H9 (cell line): ENCODE results near the gene ALPI. TPM values are rescaled to one million over a fixed set of nuclear protein-coding genes. Genes with fewer than 3 reads are reported as not detected.

Experiments used
- DNase-seq: peaks from one replicate; pipeline ENCODE4 v3.0.0-alpha.2; 2017
- H2AFZ ChIP-seq: one replicate; pipeline ENCODE4 v1.6.1; 2013; ENCODE audit warnings: mild to moderate bottlenecking, low read length, control low read depth, moderate library complexity
- H2AK5ac ChIP-seq: 2 replicates; pipeline ENCODE4 v1.6.1; 2013; ENCODE audit warnings: low read length, control low read depth, mixed read lengths; ENCODE audit not compliant: insufficient read length
- H2BK120ac ChIP-seq: one replicate; pipeline ENCODE4 v1.6.1; 2013; ENCODE audit warnings: low read depth, mild to moderate bottlenecking, low read length, control low read depth, inconsistent platforms; ENCODE audit not compliant: poor library complexity, severe bottlenecking
- H2BK12ac ChIP-seq: 2 replicates; pipeline ENCODE4 v1.6.1; 2013; ENCODE audit warnings: low read length, control low read depth, mixed read lengths, low read depth; ENCODE audit not compliant: insufficient read length
- H2BK15ac ChIP-seq: 2 replicates; pipeline ENCODE4 v1.6.1; 2013; ENCODE audit warnings: low read depth, low read length, control low read depth
- H2BK20ac ChIP-seq: one replicate; pipeline ENCODE4 v1.6.1; 2013; ENCODE audit warnings: low read depth, mild to moderate bottlenecking, low read length, control low read depth, inconsistent platforms; ENCODE audit not compliant: poor library complexity, severe bottlenecking
- H2BK5ac ChIP-seq: 2 replicates; pipeline ENCODE4 v1.6.1; 2013; ENCODE audit warnings: low read length, control low read depth, mixed read lengths; ENCODE audit not compliant: insufficient read length
- H3K14ac ChIP-seq: 2 replicates; pipeline ENCODE4 v1.6.1; 2013; ENCODE audit warnings: low read length, control low read depth; ENCODE audit not compliant: insufficient read depth
- H3K18ac ChIP-seq: 2 replicates; pipeline ENCODE4 v1.6.1; 2013; ENCODE audit warnings: low read depth, mild to moderate bottlenecking, mixed read lengths, low read length, control low read depth; ENCODE audit not compliant: insufficient read length
- H3K23ac ChIP-seq: 2 replicates; pipeline ENCODE4 v1.6.1; 2013; ENCODE audit warnings: low read length, control low read depth, mixed read lengths, low read depth; ENCODE audit not compliant: insufficient read length
- H3K23me2 ChIP-seq: 2 replicates; pipeline ENCODE4 v1.6.1; 2013; ENCODE audit warnings: low read depth, mild to moderate bottlenecking, mixed read lengths, low read length, control low read depth; ENCODE audit not compliant: insufficient read length, poor library complexity, severe bottlenecking
- H3K27ac ChIP-seq: 2 replicates; pipeline ENCODE4 v1.5.1; 2013; ENCODE audit warnings: low read length, control low read depth, mixed read lengths, low read depth; ENCODE audit not compliant: insufficient read length
- H3K27me3 ChIP-seq: 2 replicates; pipeline ENCODE4 v1.6.1; 2013; ENCODE audit warnings: low read length, control low read depth, inconsistent platforms; ENCODE audit not compliant: insufficient read depth
- H3K4ac ChIP-seq: 2 replicates; pipeline ENCODE4 v1.6.1; 2013; ENCODE audit warnings: low read depth, mild to moderate bottlenecking, control low read depth, inconsistent platforms, low read length, moderate library complexity
- H3K4me1 ChIP-seq: 2 replicates; pipeline ENCODE4 v1.6.1; 2013; ENCODE audit warnings: low read length, control low read depth, inconsistent platforms; ENCODE audit not compliant: insufficient read depth
- H3K4me2 ChIP-seq: 2 replicates; pipeline ENCODE4 v1.6.1; 2013; ENCODE audit warnings: low read length, control low read depth, mixed read lengths; ENCODE audit not compliant: insufficient read length, insufficient read depth
- H3K56ac ChIP-seq: 2 replicates; pipeline ENCODE4 v1.6.1; 2013; ENCODE audit warnings: low read depth, mild to moderate bottlenecking, mixed read lengths, low read length, control low read depth; ENCODE audit not compliant: insufficient read length
- H3K79me1 ChIP-seq: 2 replicates; pipeline ENCODE4 v1.6.1; 2013; ENCODE audit warnings: low read depth, mild to moderate bottlenecking, moderate library complexity, low read length, control low read depth, inconsistent platforms; ENCODE audit not compliant: insufficient read depth, poor library complexity, severe bottlenecking
- H3K79me2 ChIP-seq: 2 replicates; pipeline ENCODE4 v1.6.1; 2013; ENCODE audit warnings: low read length, control low read depth, inconsistent platforms; ENCODE audit not compliant: insufficient read depth
- H3K9ac ChIP-seq: 2 replicates; pipeline ENCODE4 v1.6.1; 2013; ENCODE audit warnings: low read length, control low read depth, mixed read lengths; ENCODE audit not compliant: insufficient read length; ENCODE audit errors: extremely low read depth
- H3K9me3 ChIP-seq: one replicate; pipeline ENCODE4 v1.6.1; 2013; ENCODE audit warnings: low read depth, low read length, inconsistent platforms; ENCODE audit not compliant: control insufficient read depth
- H3T11ph ChIP-seq: one replicate; pipeline ENCODE4 v1.6.1; 2013; ENCODE audit warnings: mild to moderate bottlenecking, low read length, control low read depth, inconsistent platforms
- H4K20me1 ChIP-seq: one replicate; pipeline ENCODE4 v1.6.1; 2013; ENCODE audit not compliant: control insufficient read depth, insufficient read length, insufficient read depth
- H4K5ac ChIP-seq: 2 replicates; pipeline ENCODE4 v1.6.1; 2013; ENCODE audit warnings: low read depth, mild to moderate bottlenecking, mixed read lengths, low read length, control low read depth; ENCODE audit not compliant: insufficient read length
- H4K8ac ChIP-seq: replicated peaks from 2 replicates; pipeline ENCODE4 v1.6.1; 2013; ENCODE audit warnings: low read length, control low read depth, mixed read lengths, low read depth; ENCODE audit not compliant: insufficient read length
- H4K91ac ChIP-seq: 2 replicates; pipeline ENCODE4 v1.6.1; 2013; ENCODE audit warnings: low read depth, mild to moderate bottlenecking, moderate library complexity, mixed read lengths, low read length, control low read depth; ENCODE audit not compliant: insufficient read length
- H3K27ac Mint-ChIP-seq, 3 experiments: 2 replicates in 2 of 3; 3 replicates in 1 of 3; pipeline ENCODE4 v1.8.0; 2020 to 2021; ENCODE audit warnings: mixed read lengths in 3 of 3, mild to moderate bottlenecking in 1 of 3, moderate library complexity in 1 of 3
- H3K27me3 Mint-ChIP-seq: 2 replicates; pipeline ENCODE4 v1.8.0; 2021; ENCODE audit warnings: low read depth, mild to moderate bottlenecking, moderate library complexity, mixed read lengths
- H3K36me3 Mint-ChIP-seq, 3 experiments: 2 replicates in 2 of 3; 3 replicates in 1 of 3; pipeline ENCODE4 v1.8.0; 2020 to 2021; ENCODE audit warnings: low read depth in 3 of 3, mixed read lengths in 3 of 3; ENCODE audit not compliant: insufficient read depth in 1 of 3
- H3K4me1 Mint-ChIP-seq, 2 experiments: 2 replicates each; pipeline ENCODE4 v1.8.0; 2020; ENCODE audit warnings: mixed read lengths in 2 of 2
- H3K4me3 Mint-ChIP-seq, 2 experiments: 2 replicates in 1 of 2; 3 replicates in 1 of 2; pipeline ENCODE4 v1.8.0; 2020 to 2021; ENCODE audit warnings: mild to moderate bottlenecking in 2 of 2, mixed read lengths in 2 of 2, moderate library complexity in 1 of 2
- H3K9me3 Mint-ChIP-seq, 2 experiments: 2 replicates in 1 of 2; 3 replicates in 1 of 2; pipeline ENCODE4 v1.8.0; 2020; ENCODE audit warnings: mild to moderate bottlenecking in 2 of 2, mixed read lengths in 2 of 2, moderate library complexity in 1 of 2
- CTCF ChIP-seq: fragments of 200-600 bp; sonication (generic); conservative IDR thresholded peaks from 3 replicates; pipeline ENCODE4 v1.8.0; 2021; ENCODE audit warnings: antibody characterized with exemption, mild to moderate bottlenecking
- WGBS: extraction: QIAGEN DNeasy Blood & Tissue Kit; methylation state at CpG from one replicate; pipeline ENCODE4 v1.1.7; 2013; ENCODE audit warnings: missing lambda C conversion rate, low lambda C conversion rate, mixed read lengths; ENCODE audit not compliant: insufficient read length; ENCODE audit errors: extremely low coverage; 5-methylcytosine and 5-hydroxymethylcytosine counted together
- total RNA-seq: library from RNA; stranded (reverse); gene quantifications from 2 replicates; pipeline ENCODE4 v1.2.1, GENCODE V29; 2021

Gene ALPI
- total RNA-seq, 1 experiment from 2014 or later = not detected

GRCh38 chr2:232419245-232420072 lies 36.5 kb upstream of the ALPI start:
- H4K8ac ChIP-seq = no peak overlapping the region
- H3K9me3 Mint-ChIP-seq = peaks cover 14% of the 10 kb centered on the region in 2 experiments
- H3K4me2 ChIP-seq = peak overlapping the region; percentile 81
- H2BK15ac ChIP-seq = no peak overlapping the region
- H3K27me3 ChIP-seq = peaks cover 28% of the 10 kb centered on the region; the same call in 1 of the 2 replicates
- no peaks in the 10 kb centered on the region for H3K79me1 ChIP-seq
- H3K23me2 ChIP-seq = peaks cover 23% of the 10 kb centered on the region
- no peak overlapping the region for H2BK5ac ChIP-seq
- peaks cover 7% of the 10 kb centered on the region for H4K20me1 ChIP-seq
- peaks cover 9 to 68% (median 46%) of the 10 kb centered on the region in 3 experiments for H3K36me3 Mint-ChIP-seq
- H3K9me3 ChIP-seq = no peaks in the 10 kb centered on the region
- no peak overlapping the region for H4K5ac ChIP-seq
- no peak overlapping the region for H3T11ph ChIP-seq
- no peaks in the 10 kb centered on the region for H3K79me2 ChIP-seq
- H3K18ac ChIP-seq = peak overlapping the region; percentile 5
- H2AK5ac ChIP-seq = no peak overlapping the region
- no peak overlapping the region for H3K27ac ChIP-seq
- peaks cover 38% of the 10 kb centered on the region in 2 experiments for H3K4me1 Mint-ChIP-seq
- no CpG with 5 or more reads among the region's 79 CpGs for WGBS
- peak overlapping the region in 1 of 3 experiments; percentile 28; a peak in 1 of 7 replicates for H3K27ac Mint-ChIP-seq
- no peak overlapping the region for H3K23ac ChIP-seq
- no peak overlapping the region for H2AFZ ChIP-seq
- peak overlapping the region; percentile 88 for H3K14ac ChIP-seq
- H2BK20ac ChIP-seq = no peak overlapping the region
- H4K91ac ChIP-seq = no peak overlapping the region
- H2BK12ac ChIP-seq = no peak overlapping the region
- H3K4ac ChIP-seq = no peak overlapping the region
- H3K27me3 Mint-ChIP-seq = peaks cover 56% of the 10 kb centered on the region
- TF ChIP-seq CTCF = no peak
- H3K9ac ChIP-seq = peak overlapping the region; percentile 30
- no peak overlapping the region for H3K56ac ChIP-seq
- no peak overlapping the region for H2BK120ac ChIP-seq
- H3K4me3 Mint-ChIP-seq = peak overlapping the region; percentile 83 to 84
- peaks cover 8% of the 10 kb centered on the region; the same call in 1 of the 2 replicates for H3K4me1 ChIP-seq
- DNase-seq = peak; percentile 64
